GM23248 (cell line): Measurements from ENCODE around the gene GDF10.

Experiments
- EZH2 ChIP-seq: fragments of 200-600 bp; sonication (generic); IDR thresholded peaks from 2 replicates; pipeline ENCODE4 v1.6.1; 2018; ENCODE audit warnings: antibody characterized with exemption, mild to moderate bottlenecking; ENCODE audit not compliant: insufficient read depth, poor library complexity, severe bottlenecking
- EZH2phosphoT487 ChIP-seq: fragments of 200-600 bp; sonication (generic); IDR thresholded peaks from 2 replicates; pipeline ENCODE4 v1.6.1; 2018; ENCODE audit warnings: antibody characterized with exemption, moderate library complexity, mild to moderate bottlenecking, low read depth; ENCODE audit not compliant: insufficient read depth

GRCh38 chr10:47357131-47357582, 57.2 kb downstream of the GDF10 start:
- TF ChIP-seq EZH2: no peak
- no peak for TF ChIP-seq EZH2phosphoT487
